MM.1S (cell line): ENCODE data around the gene SHISA8.

Source experiments
- DNase-seq: peaks from one replicate; pipeline ENCODE4 v3.0.0-alpha.2; 2015
- H2AFZ ChIP-seq: fragments of 300-600 bp; sonication (generic); 2 replicates; pipeline ENCODE4 v1.6.0; 2016; ENCODE audit warnings: antibody characterized with exemption, low read length
- H3F3A ChIP-seq: fragments of 300-600 bp; sonication (generic); 2 replicates; pipeline ENCODE4 v1.6.1; 2016; ENCODE audit warnings: mild to moderate bottlenecking, antibody characterized with exemption, low read length, moderate library complexity, mixed read lengths; ENCODE audit not compliant: insufficient read depth
- H3K27ac ChIP-seq: fragments of 300-600 bp; sonication (generic); 2 replicates; pipeline ENCODE4 v1.5.1; 2016; ENCODE audit warnings: mild to moderate bottlenecking, low read length
- H3K27me3 ChIP-seq: fragments of 300-600 bp; sonication (generic); replicated peaks from 2 replicates; pipeline ENCODE4 v1.6.0; 2016; ENCODE audit warnings: low read length; ENCODE audit not compliant: insufficient read depth
- H3K36me3 ChIP-seq: fragments of 300-600 bp; sonication (generic); replicated peaks from 2 replicates; pipeline ENCODE4 v1.6.1; 2016; ENCODE audit warnings: mild to moderate bottlenecking, low read length, mixed read lengths; ENCODE audit not compliant: insufficient read depth
- H3K4me1 ChIP-seq: fragments of 300-600 bp; sonication (generic); 2 replicates; pipeline ENCODE4 v1.6.1; 2016; ENCODE audit warnings: low read length, mixed read lengths
- H3K4me2 ChIP-seq: fragments of 300-600 bp; sonication (generic); 2 replicates; pipeline ENCODE4 v1.6.0; 2016; ENCODE audit warnings: low read depth, low read length
- H3K4me3 ChIP-seq: fragments of 300-600 bp; sonication (generic); 2 replicates; pipeline ENCODE4 v1.5.1; 2016; ENCODE audit warnings: low read length, mixed read lengths
- H3K79me2 ChIP-seq: fragments of 300-600 bp; sonication (generic); 2 replicates; pipeline ENCODE4 v1.6.1; 2016; ENCODE audit warnings: mixed run types, low read length, mixed read lengths
- H3K9ac ChIP-seq: fragments of 300-600 bp; sonication (generic); 2 replicates; pipeline ENCODE4 v1.6.1; 2016; ENCODE audit warnings: low read length, mixed read lengths
- H3K9me2 ChIP-seq: fragments of 300-600 bp; sonication (generic); replicated peaks from 2 replicates; pipeline ENCODE4 v1.6.1; 2016; ENCODE audit warnings: mild to moderate bottlenecking, low read length, mixed read lengths; ENCODE audit not compliant: insufficient read depth
- H3K9me3 ChIP-seq: fragments of 300-600 bp; sonication (generic); replicated peaks from 2 replicates; pipeline ENCODE4 v1.6.1; 2016; ENCODE audit warnings: mild to moderate bottlenecking, low read length, mixed read lengths; ENCODE audit not compliant: insufficient read depth
- H4K20me1 ChIP-seq: fragments of 300-600 bp; sonication (generic); 2 replicates; pipeline ENCODE4 v1.6.1; 2016; ENCODE audit warnings: mild to moderate bottlenecking, low read length, moderate library complexity, mixed read lengths; ENCODE audit not compliant: insufficient read depth
- EZH2 ChIP-seq: fragments of 300-600 bp; sonication (generic); optimal IDR thresholded peaks from 2 replicates; pipeline ENCODE3; 2017; ENCODE audit warnings: low read depth, mild to moderate bottlenecking, antibody characterized with exemption, low read length, mixed read lengths
- EZH2phosphoT487 ChIP-seq: fragments of 300-600 bp; sonication (generic); IDR thresholded peaks from 2 replicates; pipeline ENCODE4 v1.6.1; 2018; ENCODE audit warnings: antibody characterized with exemption, low read length
- TF ChIP-seq, protein P1 (sequence below): fragments of 300-600 bp; sonication (generic); IDR thresholded peaks from 2 replicates; pipeline ENCODE4 v1.5.1; 2016; ENCODE audit warnings: antibody characterized with exemption, low read length, mixed read lengths

The SHISA8 gene

GRCh38 chr22:41909310-41910049 is 5.4 kb downstream of the SHISA8 start:
- Histone ChIP-seq H3K79me2 (no peaks in the 10 kb centered on the region), H3K27ac (no peak overlapping the region), H3K9me2 (no peaks in the 10 kb centered on the region), H3K9ac (no peak overlapping the region), H4K20me1 (no peaks in the 10 kb centered on the region), H3K4me2 (no peak overlapping the region), H3K27me3 (peaks cover 36% of the 10 kb centered on the region), H3F3A (peaks cover 15% of the 10 kb centered on the region), H3K9me3 (no peaks in the 10 kb centered on the region), H2AFZ (no peak overlapping the region), H3K4me1 (peaks cover 21% of the 10 kb centered on the region), H3K4me3 (no peak overlapping the region), H3K36me3 (no peaks in the 10 kb centered on the region; the same call in 1 of the 2 replicates)
- TF ChIP-seq, protein P1, sequence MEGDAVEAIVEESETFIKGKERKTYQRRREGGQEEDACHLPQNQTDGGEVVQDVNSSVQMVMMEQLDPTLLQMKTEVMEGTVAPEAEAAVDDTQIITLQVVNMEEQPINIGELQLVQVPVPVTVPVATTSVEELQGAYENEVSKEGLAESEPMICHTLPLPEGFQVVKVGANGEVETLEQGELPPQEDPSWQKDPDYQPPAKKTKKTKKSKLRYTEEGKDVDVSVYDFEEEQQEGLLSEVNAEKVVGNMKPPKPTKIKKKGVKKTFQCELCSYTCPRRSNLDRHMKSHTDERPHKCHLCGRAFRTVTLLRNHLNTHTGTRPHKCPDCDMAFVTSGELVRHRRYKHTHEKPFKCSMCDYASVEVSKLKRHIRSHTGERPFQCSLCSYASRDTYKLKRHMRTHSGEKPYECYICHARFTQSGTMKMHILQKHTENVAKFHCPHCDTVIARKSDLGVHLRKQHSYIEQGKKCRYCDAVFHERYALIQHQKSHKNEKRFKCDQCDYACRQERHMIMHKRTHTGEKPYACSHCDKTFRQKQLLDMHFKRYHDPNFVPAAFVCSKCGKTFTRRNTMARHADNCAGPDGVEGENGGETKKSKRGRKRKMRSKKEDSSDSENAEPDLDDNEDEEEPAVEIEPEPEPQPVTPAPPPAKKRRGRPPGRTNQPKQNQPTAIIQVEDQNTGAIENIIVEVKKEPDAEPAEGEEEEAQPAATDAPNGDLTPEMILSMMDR: no peak
- TF ChIP-seq EZH2phosphoT487 (no peak), EZH2 (no peak)
- DNase-seq: no peak

DNA sequence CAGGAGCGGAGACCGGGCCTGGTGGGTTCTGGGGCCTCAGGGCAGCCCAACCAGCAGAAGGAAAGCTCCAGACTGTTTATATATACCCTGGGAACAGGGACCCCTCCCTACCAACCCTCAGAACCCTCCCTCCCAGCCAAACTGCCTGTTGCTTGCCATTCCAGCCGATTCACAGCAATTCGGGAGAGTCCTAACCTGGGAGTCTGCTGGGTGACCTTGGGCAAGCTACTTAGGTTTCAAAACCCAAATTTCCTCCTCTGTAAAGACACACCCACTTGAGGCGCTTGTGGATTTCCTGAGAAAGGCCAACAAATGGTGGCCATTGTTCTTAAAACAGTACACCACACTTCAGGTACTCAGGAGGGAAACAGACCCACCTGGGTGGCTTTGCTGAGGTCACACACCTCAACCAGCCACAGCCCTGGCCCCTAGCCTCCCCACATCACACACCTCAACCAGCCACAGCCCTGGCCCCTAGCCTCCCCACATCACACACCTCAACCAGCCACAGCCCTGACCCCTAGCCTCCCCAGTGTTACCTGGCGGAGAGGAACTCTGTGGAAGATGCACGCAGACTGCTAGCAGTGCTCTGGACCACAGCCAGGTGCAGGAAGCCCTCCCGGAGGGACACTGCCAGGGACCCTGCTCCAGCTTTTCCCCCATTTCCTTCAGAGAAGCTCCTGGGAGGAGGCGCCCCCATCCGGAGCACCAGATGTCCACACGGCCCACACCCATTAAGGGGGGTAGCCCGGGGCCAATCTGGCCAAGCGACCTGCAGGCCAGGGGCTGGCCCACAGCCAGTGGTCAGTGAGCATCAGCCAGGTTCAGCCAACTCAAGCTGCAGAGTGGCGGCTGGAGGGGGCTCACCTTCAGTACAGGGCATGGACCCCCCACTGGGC is 6.2 kb downstream of the SHISA8 start:
- Histone ChIP-seq H3K9me2 (no peaks in the 10 kb centered on the region), H3K4me3 (no peak overlapping the region), H3K27ac (peak overlapping the region; percentile 16; the same call in 1 of the 2 replicates)

DNA sequence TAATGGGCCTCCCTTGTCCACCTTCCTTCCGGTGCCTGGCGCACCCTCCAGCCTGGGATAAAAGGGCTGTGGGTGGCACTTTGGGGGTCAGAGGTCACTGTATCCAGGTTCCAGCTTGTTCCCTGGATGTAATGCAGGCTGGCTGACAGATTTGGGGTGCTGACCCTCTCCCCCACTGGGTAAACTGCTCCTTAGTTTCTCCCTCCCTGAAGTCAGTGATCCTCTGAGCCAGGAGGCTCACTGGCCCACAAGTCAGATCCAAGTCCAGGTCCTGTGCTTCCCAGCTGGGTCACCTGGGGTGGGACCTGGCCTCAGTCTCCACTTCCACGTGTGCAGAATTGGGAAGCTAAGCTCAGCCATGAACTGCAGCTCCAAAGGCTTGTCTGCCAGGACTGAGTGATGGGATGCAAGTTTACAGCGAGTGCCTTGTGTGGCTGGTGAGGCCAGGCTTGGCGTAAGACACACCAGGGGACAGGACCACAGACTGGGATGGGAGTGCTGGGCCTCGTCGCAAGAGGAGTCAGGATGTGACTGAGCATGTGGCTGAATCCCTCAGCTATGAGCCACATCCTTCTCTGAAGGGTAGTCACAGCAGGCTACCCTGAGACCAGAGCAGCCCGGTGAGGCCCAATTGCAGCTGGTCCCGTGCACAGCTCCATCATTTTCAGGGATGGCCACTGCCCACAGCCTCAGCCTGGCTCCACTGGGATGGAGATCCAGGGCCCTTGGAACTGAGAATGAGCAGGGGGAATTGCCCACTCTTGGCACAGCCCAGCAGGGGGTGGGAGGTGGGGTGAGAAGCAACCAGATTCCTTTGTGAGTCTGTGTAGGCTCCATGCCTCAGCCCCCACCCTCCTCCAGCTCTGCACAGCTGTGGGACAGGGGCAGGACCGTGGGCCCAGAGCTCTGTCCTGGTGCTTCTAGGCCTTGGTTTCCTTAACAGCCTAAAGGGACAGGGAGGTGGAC is 7.2 kb downstream of the SHISA8 start:
- H3K36me3 ChIP-seq: no peaks in the 10 kb centered on the region; the same call in 1 of the 2 replicates
- H3K4me2 ChIP-seq: peak overlapping the region; percentile 8; the same call in 1 of the 2 replicates
- peak overlapping the region; percentile 16; the same call in 1 of the 2 replicates for H3K27ac ChIP-seq
- H3K9ac ChIP-seq: no peak overlapping the region
- H3K9me3 ChIP-seq: no peaks in the 10 kb centered on the region
- H3K4me1 ChIP-seq: peaks cover 21% of the 10 kb centered on the region
- peaks cover 27% of the 10 kb centered on the region for H3K27me3 ChIP-seq
- DNase-seq: no peak
- no peaks in the 10 kb centered on the region for H3K79me2 ChIP-seq
- H3K4me3 ChIP-seq: no peak overlapping the region
- peaks cover 15% of the 10 kb centered on the region for H3F3A ChIP-seq
- H3K9me2 ChIP-seq: no peaks in the 10 kb centered on the region
- H4K20me1 ChIP-seq: no peaks in the 10 kb centered on the region
- TF ChIP-seq EZH2phosphoT487: no peak
- TF ChIP-seq, protein P1: no peak
- no peak for TF ChIP-seq EZH2
- no peak overlapping the region for H2AFZ ChIP-seq

More for the DNA sequence above, 6.2 kb downstream of the SHISA8 start:
- H3K79me2 ChIP-seq: no peaks in the 10 kb centered on the region
- H3K9me3 ChIP-seq: no peaks in the 10 kb centered on the region
- no peaks in the 10 kb centered on the region; the same call in 1 of the 2 replicates for H3K36me3 ChIP-seq
- H3K4me2 ChIP-seq: peak overlapping the region; percentile 8; the same call in 1 of the 2 replicates
- H3K27me3 ChIP-seq: peaks cover 36% of the 10 kb centered on the region
- no peak overlapping the region for H3K9ac ChIP-seq
- no peaks in the 10 kb centered on the region for H4K20me1 ChIP-seq
- peaks cover 21% of the 10 kb centered on the region for H3K4me1 ChIP-seq
- no peak for TF ChIP-seq EZH2phosphoT487
- TF ChIP-seq EZH2: no peak
- TF ChIP-seq, protein P1: no peak
- H3F3A ChIP-seq: peaks cover 15% of the 10 kb centered on the region
- DNase-seq: peak; percentile 42
- no peak overlapping the region for H2AFZ ChIP-seq
